GM19099 (cell line): Measurements from ENCODE around the gene MMD2.

ENCODE experiments used
- POLR2A ChIP-seq: IDR thresholded peaks from 3 replicates; pipeline ENCODE4 v1.6.1; 2011; ENCODE audit warnings: low read depth; ENCODE audit not compliant: insufficient read length; ENCODE audit errors: extremely low read depth

Gene MMD2

DNA sequence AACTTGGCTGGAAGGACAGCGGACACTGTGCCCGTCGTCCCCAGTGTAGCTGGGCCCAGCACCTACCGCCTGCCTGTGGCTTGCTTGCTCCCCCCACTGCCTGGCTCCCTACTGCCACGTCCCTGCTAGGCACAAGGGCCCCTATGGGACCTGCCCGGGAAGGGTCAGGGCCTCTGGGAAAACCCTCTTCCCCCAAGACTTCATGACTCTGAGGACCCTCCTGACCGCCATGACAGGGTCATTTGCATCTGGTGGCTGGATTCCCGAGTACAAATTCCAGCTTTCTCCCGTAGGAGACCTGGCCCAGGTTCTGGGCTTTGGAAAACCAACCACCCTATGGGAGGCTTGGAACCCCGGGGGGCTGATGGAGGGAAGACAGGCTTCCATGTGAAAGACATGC is 1.4 kb upstream of the MMD2 start:
- no peak for TF ChIP-seq POLR2A

GRCh38 chr7:4959893-4960292 is 906 bp upstream of the MMD2 start:
- no peak for TF ChIP-seq POLR2A

- TF ChIP-seq POLR2A = no peak
These were observed 319 bp upstream of the MMD2 start for GRCh38 chr7:4959306-4959705.

DNA sequence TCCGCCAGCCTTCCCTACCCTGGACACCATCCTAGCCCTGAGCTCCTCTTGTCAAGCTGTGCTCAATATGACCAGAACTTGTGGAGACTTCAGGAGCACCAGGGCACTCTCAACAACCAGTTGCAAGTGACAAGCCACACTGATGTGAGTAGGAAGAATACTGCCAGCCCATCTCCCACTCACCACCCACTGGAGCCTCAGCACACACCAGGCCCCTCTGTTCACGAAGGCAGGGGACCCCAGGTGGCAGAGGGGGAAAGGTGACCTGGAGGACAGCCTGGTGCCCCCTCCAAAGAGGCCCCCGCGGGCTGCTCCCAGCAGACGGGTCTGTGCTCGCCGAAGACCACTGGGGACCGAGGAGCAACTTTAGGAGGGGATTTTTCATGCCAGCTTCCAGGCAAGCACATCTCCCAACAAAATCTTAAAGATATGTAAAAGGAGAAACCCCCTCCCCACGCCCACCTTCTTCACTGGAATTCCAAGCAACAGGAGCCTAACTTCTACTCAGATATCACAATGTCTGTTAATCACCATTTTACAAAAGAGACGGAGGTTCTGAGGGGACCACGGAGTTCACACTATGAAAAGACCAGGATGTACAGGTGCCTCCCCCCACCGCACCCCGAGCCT is 1.0 kb downstream of the MMD2 start:
- TF ChIP-seq POLR2A = no peak

DNA sequence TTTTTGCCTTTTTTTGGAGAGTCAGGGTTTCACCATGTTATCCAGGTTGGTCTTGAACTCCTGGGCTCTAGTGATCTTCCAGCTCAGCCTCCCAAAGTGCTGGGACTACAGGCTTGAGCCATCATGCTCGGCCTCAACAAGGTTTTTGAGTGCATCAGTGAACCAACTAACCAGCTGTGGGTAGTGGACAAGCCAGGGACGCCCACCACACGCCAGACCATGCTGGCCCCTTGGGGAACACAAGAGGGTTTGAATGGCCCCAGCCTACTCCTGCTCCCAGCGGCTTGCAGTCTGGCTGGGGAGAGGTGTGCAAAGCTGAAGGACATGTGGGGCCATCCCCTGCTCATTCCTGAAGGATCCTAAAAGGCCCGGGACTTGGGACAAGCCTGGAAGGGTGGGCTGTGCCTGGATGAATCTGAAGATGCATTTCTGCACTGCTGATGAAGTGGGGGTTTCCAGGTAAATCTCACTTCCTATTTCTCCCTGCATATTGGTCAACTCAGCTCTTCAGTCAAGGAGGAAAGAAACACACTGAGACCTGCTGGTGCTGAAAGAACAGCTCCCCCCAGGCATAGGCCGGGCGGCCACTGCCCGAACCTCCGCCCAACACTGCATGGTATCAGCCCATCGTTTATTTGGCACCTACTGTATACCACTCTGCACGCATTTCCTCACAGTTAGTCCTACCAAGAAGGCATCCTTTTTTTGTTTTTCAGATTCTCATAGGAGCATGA is 6.9 kb downstream of the MMD2 start:
- no peak for TF ChIP-seq POLR2A

DNA sequence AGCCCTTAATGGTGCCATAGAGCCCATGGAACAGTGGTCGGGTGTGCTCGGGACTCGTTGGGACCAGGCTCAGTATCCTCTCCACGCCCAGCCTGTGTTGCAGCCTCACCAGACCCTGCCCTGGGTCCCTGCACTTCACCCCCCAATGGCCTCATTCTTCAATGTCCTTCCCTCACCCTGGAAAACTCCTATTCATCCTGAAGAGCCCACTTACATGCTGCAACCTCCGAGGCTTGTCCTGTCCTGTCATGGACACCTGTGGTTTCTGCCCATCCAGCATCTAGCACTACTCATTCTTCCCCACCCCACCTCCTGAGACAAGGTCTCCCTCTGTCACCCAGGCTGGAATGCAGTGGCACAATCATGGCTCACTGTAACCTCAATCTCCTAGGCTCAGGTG is 7.7 kb downstream of the MMD2 start:
- no peak for TF ChIP-seq POLR2A

DNA sequence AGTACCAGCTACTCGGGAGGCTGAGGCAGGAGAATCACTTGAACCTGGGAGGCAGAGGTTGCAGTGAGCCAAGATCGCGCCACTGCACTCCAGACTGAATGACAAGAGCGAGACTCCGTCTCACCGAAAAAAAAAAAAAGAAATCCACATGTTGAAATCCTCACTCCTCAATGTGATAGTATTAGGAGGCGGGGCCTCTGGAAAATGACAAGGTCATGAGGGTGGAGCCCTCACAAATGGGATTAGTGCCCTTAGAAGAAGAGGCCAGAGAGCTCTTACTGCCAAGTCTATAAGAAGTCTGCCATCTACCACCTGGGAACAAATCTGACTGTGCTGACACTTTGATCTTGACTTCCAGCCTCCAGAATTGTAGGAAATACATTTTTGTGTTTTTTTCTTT is 10.6 kb downstream of the MMD2 start:
- TF ChIP-seq POLR2A = no peak

DNA sequence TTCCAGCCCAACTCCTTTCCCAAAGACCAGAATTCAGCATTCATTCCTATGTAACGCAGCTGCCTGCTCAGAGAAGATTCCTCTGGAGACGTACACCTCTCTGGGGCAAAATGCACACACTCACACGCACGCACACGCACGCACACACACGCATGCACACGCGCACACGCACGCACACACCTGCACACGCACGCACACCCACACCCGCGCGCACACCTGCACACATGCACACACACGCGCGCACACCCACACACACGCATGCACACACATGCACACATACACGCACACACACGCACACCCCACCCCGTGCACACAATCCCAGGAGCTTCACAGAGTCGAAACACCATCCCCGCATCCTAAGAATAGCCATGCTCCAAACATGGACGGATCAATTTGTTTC is 13.0 kb downstream of the MMD2 start:
- TF ChIP-seq POLR2A = no peak

DNA sequence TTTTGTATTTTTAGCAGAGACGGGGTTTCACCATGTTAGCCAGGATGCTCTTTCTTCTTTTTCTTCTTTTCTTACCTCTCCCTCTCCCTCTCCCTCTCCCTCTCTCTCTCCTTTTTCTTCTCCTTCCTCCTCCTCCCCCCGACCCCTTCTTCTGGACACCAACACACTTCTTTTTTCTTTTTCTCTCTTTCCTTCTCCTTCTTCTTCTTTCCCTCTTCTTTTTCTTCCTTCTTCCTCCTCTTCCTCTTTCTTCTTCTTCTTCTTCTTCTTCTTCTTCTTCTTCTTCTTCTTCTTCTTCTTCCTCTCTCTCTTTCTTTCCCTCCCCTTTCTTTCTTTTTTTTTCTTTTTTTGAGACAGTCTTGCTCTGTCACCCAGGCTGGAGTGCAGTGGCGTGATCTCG is 14.0 kb downstream of the MMD2 start:
- TF ChIP-seq POLR2A = no peak

DNA sequence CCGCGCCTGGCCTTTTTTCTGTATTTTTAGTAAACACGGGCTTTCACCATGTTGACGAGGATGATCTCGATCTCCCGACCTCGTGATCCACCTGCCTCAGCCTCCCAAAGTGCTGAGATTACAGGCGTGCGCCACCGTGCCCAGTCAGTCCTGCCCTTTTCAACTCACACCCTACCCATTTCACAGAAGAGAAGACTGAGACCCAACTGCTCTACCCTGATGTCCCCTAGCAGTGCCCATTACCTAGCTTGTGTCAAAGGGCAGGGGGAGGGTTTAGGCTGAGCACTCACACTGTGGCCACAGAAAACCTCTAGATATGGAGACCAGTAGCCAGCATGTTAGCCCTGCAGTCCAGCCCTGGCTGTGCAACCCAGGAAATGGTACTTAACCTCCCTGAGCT is 15.7 kb downstream of the MMD2 start:
- no peak for TF ChIP-seq POLR2A

DNA sequence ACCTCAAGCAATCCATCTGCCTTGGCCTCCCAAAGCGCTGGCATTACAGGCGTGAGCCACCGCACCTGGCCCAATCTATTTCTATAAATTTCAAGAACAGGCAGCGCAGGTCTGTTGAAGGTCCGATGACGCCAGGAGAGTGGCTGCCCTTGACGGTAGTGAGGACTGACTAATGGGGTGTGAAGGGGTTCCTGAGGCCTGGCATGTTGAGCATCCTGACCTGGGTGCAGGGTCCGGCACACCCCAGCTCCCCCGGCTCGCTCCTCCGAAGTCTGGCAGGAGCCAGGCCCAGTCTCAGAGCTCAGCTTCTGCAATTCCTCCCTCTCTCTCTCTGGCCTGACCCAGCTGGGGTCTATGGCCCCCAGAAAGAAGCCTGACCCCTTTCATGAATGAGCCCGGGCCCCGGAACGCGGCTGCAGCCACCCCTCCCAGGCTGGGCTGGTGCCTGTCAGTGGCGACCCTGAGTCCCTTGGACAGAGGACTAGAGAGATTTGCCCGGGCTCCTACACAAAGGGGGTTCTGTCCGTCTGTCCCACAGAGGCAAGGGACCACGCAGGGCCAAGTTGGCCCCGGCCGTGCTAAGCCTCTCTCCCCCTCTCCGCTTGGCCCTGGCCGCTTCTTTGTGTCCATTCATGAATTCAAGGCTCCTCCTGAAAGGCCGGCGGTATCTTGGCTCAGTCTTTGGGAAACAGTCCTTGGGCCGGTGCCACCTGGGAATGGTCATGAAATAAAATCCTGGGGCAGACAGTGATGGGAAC is 18.8 kb downstream of the MMD2 start:
- TF ChIP-seq POLR2A = no peak

DNA sequence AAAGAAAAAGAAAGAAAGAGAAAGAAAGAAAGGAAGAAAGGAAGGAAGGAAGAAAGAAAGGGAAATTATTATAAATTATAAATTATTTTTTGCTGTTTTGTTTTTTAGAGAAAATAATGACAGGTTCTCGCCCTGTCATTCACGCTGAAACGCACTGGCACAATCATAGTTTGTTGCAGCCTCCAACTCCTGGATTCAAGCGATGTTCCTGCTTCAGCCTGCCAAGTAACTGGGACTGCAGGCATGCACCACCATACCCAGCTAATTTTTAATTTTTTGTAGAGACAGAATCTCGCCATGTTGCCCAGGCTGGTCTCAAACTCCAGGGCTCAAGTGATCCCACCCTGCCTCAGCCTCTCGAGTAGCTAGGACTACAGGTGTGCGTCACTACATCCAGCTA is 21.6 kb downstream of the MMD2 start:
- TF ChIP-seq POLR2A = no peak

- no peak for TF ChIP-seq POLR2A
These were observed 24.5 kb downstream of the MMD2 start for GRCh38 chr7:4934419-4935025.

DNA sequence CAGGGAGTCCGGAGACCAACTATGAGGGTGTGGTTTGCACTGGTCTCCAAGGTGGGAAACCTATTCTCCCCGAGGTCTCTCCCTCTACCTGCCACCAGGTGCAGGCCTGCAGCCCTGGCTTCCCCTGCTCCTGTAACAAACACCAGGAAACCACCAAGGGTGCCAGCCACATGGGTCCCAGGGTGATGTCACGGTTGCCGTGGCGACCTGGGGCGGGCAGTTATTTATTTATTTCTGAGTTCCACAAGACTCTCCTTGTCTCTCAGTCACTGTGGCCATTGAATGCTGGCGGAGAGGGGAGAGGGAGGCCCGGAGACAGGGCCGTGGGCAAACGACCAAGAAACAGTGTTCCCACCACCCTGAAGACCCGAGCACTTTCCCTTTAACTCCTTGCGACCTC is 27.0 kb downstream of the MMD2 start:
- no peak for TF ChIP-seq POLR2A

- no peak for TF ChIP-seq POLR2A
These were observed 30.0 kb downstream of the MMD2 start for GRCh38 chr7:4929005-4929404.

GRCh38 chr7:4928445-4928844 is 30.5 kb downstream of the MMD2 start:
- no peak for TF ChIP-seq POLR2A

DNA sequence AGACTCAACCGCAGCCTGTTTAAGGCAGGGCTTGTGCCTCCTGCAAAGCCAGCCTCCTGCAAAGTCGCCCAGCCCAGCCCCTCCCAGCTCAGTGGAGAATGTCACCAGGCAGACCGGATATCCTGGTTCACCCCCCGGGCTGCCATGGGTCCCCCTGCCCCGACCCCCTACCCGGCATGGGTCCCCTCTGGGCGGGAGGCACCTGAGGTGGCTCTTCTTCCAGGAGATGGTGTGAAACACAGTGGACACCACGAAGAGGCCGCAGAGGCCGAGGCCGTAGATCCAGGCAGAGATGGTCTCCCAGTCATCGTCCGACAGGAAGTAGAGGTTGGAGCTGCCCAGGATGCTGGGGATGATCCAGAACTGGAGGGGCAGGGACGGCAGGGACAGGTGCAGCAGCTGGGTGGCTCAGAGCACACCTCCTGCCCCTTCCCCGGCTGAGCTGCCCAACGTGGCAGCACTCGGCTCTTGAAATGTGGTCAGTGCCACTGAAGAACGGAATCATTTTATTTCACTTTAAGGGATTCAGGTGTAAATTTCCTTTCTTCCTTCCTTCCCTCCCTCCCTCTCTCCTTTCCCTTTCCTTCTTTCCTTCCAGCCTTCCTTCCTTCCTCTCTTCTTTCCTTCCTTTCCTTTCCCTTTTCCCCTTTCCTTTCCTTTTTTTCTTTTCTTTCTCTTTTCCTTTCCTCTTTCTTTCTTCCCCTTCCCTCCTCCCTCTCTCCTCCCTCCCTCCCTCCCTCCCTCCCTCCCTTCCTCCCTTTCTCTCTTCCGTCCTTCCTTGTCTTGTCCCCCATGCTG is 38.8 kb downstream of the MMD2 start:
- no peak for TF ChIP-seq POLR2A
